Measurements from ENCODE around the gene FZD7.

FZD7 gene

DNA sequence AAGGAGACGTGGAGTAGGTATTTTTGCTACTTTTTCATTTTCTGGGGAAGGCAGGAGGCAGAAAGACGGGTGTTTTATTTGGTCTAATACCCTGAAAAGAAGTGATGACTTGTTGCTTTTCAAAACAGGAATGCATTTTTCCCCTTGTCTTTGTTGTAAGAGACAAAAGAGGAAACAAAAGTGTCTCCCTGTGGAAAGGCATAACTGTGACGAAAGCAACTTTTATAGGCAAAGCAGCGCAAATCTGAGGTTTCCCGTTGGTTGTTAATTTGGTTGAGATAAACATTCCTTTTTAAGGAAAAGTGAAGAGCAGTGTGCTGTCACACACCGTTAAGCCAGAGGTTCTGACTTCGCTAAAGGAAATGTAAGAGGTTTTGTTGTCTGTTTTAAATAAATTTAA, 3.4 kb downstream of the FZD7 start:
- H3K27ac ChIP-seq, result no peak overlapping the region
- H3K4me3 ChIP-seq (IDR thresholded peaks at IDR 0.05; ENCODE audit: insufficient read depth, low read depth, low read length), result no peak overlapping the region
- no peak overlapping the region for H3K9ac ChIP-seq
- TF ChIP-seq, protein P1, sequence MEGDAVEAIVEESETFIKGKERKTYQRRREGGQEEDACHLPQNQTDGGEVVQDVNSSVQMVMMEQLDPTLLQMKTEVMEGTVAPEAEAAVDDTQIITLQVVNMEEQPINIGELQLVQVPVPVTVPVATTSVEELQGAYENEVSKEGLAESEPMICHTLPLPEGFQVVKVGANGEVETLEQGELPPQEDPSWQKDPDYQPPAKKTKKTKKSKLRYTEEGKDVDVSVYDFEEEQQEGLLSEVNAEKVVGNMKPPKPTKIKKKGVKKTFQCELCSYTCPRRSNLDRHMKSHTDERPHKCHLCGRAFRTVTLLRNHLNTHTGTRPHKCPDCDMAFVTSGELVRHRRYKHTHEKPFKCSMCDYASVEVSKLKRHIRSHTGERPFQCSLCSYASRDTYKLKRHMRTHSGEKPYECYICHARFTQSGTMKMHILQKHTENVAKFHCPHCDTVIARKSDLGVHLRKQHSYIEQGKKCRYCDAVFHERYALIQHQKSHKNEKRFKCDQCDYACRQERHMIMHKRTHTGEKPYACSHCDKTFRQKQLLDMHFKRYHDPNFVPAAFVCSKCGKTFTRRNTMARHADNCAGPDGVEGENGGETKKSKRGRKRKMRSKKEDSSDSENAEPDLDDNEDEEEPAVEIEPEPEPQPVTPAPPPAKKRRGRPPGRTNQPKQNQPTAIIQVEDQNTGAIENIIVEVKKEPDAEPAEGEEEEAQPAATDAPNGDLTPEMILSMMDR (conservative IDR thresholded peaks at IDR 0.05; ENCODE audit: low read depth, low read length), result no peak
- H3K27me3 ChIP-seq (ENCODE audit: insufficient read depth, low read depth), result no peaks in the 10 kb centered on the region
- H3K79me2 ChIP-seq (ENCODE audit: insufficient read depth, low read depth), result no peaks in the 10 kb centered on the region
- H3K4me1 ChIP-seq (ENCODE audit: low read depth, poor library complexity, severe bottlenecking), result peaks cover 11% of the 10 kb centered on the region
- H4K20me1 ChIP-seq (ENCODE audit: insufficient read depth), result no peaks in the 10 kb centered on the region
- H3K4me2 ChIP-seq, result no peak overlapping the region
- no peak overlapping the region for H2AFZ ChIP-seq (ENCODE audit: low read depth)
- no peaks in the 10 kb centered on the region for H3K36me3 ChIP-seq (ENCODE audit: insufficient read depth)

DNA sequence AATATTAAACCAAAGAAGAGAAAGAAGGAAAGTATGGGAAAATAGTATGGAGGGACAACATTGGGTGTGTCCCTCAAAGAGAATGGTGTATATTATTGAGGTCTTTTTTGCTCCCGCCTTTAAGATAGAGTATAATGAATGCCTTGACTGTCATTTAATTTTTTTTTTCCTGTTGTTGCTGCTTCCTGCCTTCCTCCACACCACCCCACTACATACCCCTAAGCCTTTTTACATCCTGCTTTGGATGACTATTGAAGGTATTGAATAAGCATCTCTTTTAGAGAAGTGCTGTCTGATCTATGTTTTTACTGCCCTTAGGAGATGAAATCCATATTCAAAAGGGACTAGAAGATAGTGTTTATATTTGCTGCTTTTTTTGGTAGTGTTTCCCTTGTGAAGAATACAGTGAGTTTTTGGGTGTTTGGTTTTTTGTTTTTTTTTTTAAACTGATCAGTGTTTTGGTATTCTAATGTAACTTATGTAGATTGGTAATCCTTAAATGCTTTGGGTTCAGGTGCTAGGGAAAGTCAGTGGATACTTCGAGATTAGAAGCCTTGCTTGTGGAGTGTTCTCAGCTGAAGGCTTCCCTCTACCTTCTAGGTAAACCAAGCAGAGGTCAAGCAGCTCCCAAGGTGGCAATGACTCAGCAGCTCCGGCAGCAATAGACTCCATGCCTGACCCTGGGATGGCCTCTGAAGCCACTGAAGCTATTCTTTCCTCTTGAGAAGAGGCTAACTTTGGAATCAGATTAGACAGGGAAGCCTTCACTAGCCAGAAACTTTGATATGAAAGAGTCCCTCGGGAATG, 5.0 kb downstream of the FZD7 start:
- Histone ChIP-seq H2AFZ (ENCODE audit: low read depth) (no peak overlapping the region), H3K79me2 (ENCODE audit: insufficient read depth, low read depth) (no peaks in the 10 kb centered on the region)

DNA sequence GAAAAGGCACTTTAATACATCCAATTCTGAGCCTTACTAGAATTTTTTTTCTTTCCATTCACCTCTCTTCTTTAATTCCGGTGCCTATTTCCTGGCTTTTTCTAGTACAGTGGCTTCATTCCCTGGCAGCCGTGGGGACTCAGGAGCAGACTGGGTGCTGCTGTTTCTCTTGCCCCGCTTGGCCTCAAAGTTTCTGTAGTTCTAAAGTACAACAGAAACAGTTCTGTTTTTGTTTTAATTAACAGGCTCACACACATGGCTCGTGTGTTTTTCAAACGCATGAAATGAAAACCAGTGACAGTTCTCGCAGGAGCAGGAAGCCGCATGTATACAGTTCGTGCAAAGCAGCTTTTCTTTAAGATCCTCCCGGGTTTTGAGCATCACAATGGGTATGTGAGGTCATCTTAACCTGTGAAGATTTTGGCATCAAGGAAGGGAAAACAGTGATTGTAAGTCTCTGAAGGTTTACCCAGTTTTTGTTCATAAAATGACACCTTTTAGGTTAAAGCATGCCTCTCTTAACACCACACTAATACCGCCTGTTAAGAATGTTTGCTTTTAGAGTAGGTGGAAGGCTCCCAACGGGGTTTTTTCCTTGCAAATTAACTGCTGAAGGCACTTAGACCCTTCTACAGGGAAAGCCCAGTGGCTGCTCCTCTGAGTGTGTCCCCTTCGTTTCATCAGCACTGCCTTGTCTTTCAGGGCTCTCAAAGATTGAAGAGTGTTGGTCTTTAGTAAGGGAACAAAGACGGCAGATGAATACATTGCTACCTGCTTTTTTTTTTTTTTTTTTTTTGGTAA, 5.8 kb downstream of the FZD7 start:
- no peak overlapping the region for H3K4me3 ChIP-seq (IDR thresholded peaks at IDR 0.05; ENCODE audit: insufficient read depth, low read depth, low read length)
- H3K4me2 ChIP-seq, result no peak overlapping the region
- H3K4me1 ChIP-seq (ENCODE audit: low read depth, poor library complexity, severe bottlenecking), result peaks cover 9% of the 10 kb centered on the region
- H3K36me3 ChIP-seq (ENCODE audit: insufficient read depth), result no peaks in the 10 kb centered on the region
- H3K27me3 ChIP-seq (ENCODE audit: insufficient read depth, low read depth), result no peaks in the 10 kb centered on the region
- TF ChIP-seq, protein P1 (conservative IDR thresholded peaks at IDR 0.05; ENCODE audit: low read depth, low read length), result no peak
- no peak overlapping the region for H2AFZ ChIP-seq (ENCODE audit: low read depth)
- no peak overlapping the region for H3K27ac ChIP-seq
- H3K9ac ChIP-seq, result no peak overlapping the region
- no peaks in the 10 kb centered on the region for H3K79me2 ChIP-seq (ENCODE audit: insufficient read depth, low read depth)
- no peaks in the 10 kb centered on the region for H4K20me1 ChIP-seq (ENCODE audit: insufficient read depth)

More for the DNA sequence above, 5.0 kb downstream of the FZD7 start:
- H3K4me2 ChIP-seq, result no peak overlapping the region
- no peaks in the 10 kb centered on the region for H4K20me1 ChIP-seq (ENCODE audit: insufficient read depth)
- H3K27me3 ChIP-seq (ENCODE audit: insufficient read depth, low read depth), result no peaks in the 10 kb centered on the region
- TF ChIP-seq, protein P1 (conservative IDR thresholded peaks at IDR 0.05; ENCODE audit: low read depth, low read length), result no peak
- H3K4me1 ChIP-seq (ENCODE audit: low read depth, poor library complexity, severe bottlenecking), result peaks cover 9% of the 10 kb centered on the region
- no peak overlapping the region for H3K27ac ChIP-seq
- H3K9ac ChIP-seq, result no peak overlapping the region
- H3K4me3 ChIP-seq (IDR thresholded peaks at IDR 0.05; ENCODE audit: insufficient read depth, low read depth, low read length), result no peak overlapping the region
- H3K36me3 ChIP-seq (ENCODE audit: insufficient read depth), result no peaks in the 10 kb centered on the region

DNA sequence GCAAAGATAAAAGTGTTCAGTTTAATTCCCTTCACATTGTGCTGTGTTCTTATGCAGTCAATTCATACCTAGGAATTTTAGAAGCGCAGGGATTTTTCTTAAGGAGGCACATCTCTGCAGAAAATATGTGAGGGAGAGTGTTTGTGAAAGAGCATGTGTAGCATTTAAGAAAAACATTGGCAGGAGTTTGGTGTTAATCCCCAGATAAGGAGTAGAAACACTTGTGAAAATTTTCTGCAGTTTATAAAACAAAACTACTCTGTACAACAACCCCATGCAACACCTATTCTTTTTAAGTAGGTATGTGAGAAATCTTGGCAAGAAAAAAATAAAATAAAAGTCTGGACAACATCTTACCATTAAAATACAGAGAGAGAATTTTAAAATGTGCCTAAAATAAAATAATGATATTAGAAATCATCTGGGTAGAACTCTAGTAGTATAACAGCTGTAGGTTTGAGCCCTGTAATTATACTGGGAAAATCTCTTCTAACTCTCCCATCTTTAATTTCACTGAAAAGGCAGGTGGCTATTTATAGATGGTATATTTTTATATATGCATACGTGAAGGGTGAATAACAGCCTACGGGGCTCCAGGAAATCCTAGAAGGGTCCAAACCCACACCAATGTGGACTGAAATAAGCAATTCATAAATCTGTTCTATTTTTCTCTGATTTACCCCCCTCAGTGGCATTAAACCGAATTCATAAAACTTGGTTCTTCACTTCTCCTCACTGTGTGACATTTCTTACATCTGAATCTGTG, 6.6 kb downstream of the FZD7 start:
- H3K36me3 ChIP-seq (ENCODE audit: insufficient read depth), result no peaks in the 10 kb centered on the region
- H3K9ac ChIP-seq, result no peak overlapping the region
- TF ChIP-seq, protein P1 (conservative IDR thresholded peaks at IDR 0.05; ENCODE audit: low read depth, low read length), result no peak
- no peaks in the 10 kb centered on the region for H4K20me1 ChIP-seq (ENCODE audit: insufficient read depth)
- no peak overlapping the region for H3K4me2 ChIP-seq
- H3K27ac ChIP-seq, result no peak overlapping the region
- peaks cover 9% of the 10 kb centered on the region for H3K4me1 ChIP-seq (ENCODE audit: low read depth, poor library complexity, severe bottlenecking)
- no peak overlapping the region for H3K4me3 ChIP-seq (IDR thresholded peaks at IDR 0.05; ENCODE audit: insufficient read depth, low read depth, low read length)
- no peaks in the 10 kb centered on the region for H3K27me3 ChIP-seq (ENCODE audit: insufficient read depth, low read depth)
- no peak overlapping the region for H2AFZ ChIP-seq (ENCODE audit: low read depth)
- no peaks in the 10 kb centered on the region for H3K79me2 ChIP-seq (ENCODE audit: insufficient read depth, low read depth)

Measured in KMS-11 (cell line).